ENCODE data around the gene TRIM40.

DNA sequence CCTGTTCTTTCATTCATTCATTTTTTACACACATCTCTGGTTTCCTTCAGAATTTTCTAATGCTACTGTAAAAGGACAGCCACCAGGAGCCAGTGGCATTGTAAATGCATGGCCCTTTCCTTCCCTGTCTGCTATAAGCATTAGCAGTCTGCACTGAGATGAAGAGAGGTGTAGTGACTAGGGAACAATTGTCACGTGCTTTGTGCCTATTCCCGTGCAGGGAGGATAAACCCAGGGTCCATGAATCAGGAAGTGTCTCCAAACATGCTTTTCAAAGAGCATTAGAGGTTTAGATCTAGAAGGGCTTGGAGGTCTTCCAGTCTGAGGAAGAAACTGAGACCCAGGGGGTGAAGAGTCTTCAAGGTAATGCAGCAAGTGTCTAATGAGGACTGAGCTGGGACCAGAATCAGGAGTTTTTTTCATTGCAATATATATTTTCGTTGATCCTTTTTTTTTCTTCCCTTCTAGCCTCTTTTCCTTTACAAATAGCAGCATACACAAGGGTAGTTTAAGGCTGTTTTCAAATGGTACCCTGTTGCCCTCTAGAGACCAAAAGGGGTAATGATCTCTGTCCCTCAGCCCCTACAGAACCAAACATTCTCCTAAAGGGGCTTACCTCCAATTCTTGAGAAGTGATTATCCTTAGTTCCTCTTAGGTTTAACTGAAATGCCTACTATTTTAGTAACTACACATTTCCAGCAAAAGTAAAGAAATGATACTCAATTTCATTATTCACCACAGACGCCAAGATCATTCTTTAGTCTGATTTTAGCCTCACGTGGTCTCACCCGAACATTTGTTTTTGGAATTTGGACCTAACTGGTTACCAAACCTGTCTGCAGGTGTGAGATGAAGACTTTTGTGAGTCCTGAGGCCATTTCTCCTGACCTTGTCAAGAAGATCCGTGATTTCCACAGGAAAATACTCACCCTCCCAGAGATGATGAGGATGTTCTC, 34.0 kb downstream of the TRIM40 start:
- TF ChIP-seq SP1 (IDR thresholded peaks at IDR 0.05): no peak
- no peak for TF ChIP-seq FOXM1 (IDR thresholded peaks at IDR 0.05; ENCODE audit: borderline replicate concordance)
- no peak for TF ChIP-seq BHLHE40 (IDR thresholded peaks at IDR 0.05; ENCODE audit: borderline replicate concordance)
- TF ChIP-seq ARNT (IDR thresholded peaks at IDR 0.05): no peak
